Lung (tissue), 12 donors: ENCODE data around the gene INVS. TPM values are rescaled to one million over a fixed set of nuclear protein-coding genes. Genes with fewer than 3 reads are reported as not detected.

Source experiments
- ATAC-seq: fragments of 200-7000 bp; cut with Tn5 transposase; one replicate; pipeline ENCODE4 v1.9.1; 2020; ENCODE audit warnings: moderate number of reproducible peaks; ENCODE audit not compliant: insufficient read depth, low FRiP score
- DNase-seq, 3 donors: peaks; one replicate each; pipeline ENCODE4 v3.0.0-alpha.2; 2013 to 2017
- H3K27ac ChIP-seq, 2 donors: one replicate each; pipeline ENCODE4 v1.5.1; 2013; ENCODE audit warnings: mild to moderate bottlenecking in 2 of 2, moderate library complexity in 2 of 2, control low read depth in 1 of 2, inconsistent platforms in 1 of 2, low read depth in 1 of 2, low read length in 1 of 2
- H3K27me3 ChIP-seq, 3 donors: one replicate each; pipeline ENCODE4 v1.5.1; 2013; ENCODE audit warnings: low read length in 2 of 3; ENCODE audit not compliant: control insufficient read depth in 3 of 3, insufficient read depth in 3 of 3
- H3K36me3 ChIP-seq, 4 donors: one replicate each; pipeline ENCODE4 v1.5.1; 2013; ENCODE audit warnings: low read length in 4 of 4, mild to moderate bottlenecking in 1 of 4, moderate library complexity in 1 of 4; ENCODE audit not compliant: control insufficient read depth in 4 of 4, insufficient read depth in 4 of 4
- H3K4me1 ChIP-seq, 5 donors: one replicate each; pipeline ENCODE4 v1.5.1; 2013; ENCODE audit warnings: low read length in 5 of 5, mild to moderate bottlenecking in 2 of 5, moderate library complexity in 1 of 5; ENCODE audit not compliant: control insufficient read depth in 5 of 5, insufficient read depth in 5 of 5
- H3K4me3 ChIP-seq: one replicate; pipeline ENCODE4 v1.5.1; 2013; ENCODE audit warnings: mild to moderate bottlenecking, control low read depth, moderate library complexity
- H3K9ac ChIP-seq, 2 donors: one replicate each; pipeline ENCODE4 v1.5.1; 2013; ENCODE audit warnings: low read length in 2 of 2, control low read depth in 1 of 2; ENCODE audit not compliant: insufficient read depth in 1 of 2
- H3K9me3 ChIP-seq, 4 donors: one replicate each; pipeline ENCODE4 v1.5.1; 2013; ENCODE audit warnings: low read length in 3 of 4, mild to moderate bottlenecking in 1 of 4, moderate library complexity in 1 of 4; ENCODE audit not compliant: control insufficient read depth in 4 of 4, insufficient read depth in 3 of 4
- CTCF ChIP-seq: IDR thresholded peaks from 2 replicates; pipeline ENCODE4 v1.5.1; 2012; ENCODE audit warnings: mild to moderate bottlenecking; ENCODE audit errors: control extremely low read depth, extremely low read depth
- WGBS, 2 donors: extraction: QIAGEN DNeasy Blood & Tissue Kit; methylation state at CpG; one replicate each; pipeline ENCODE4 v1.1.7; 2013; 5-methylcytosine and 5-hydroxymethylcytosine counted together
- polyA plus RNA-seq, 2 donors: library from polyadenylated mRNA; stranded (reverse); fragments of 200-250 nt; gene quantifications; one replicate each; pipeline ENCODE4 v1.2.1, GENCODE V29; 2013
- total RNA-seq, 2 donors: library from RNA; depleted of rRNA in 1 of 2; stranded (reverse); fragments of >200 nt in 1 of 2; gene quantifications; one replicate each; pipeline ENCODE4 v1.2.1, GENCODE V29; 2014 to 2021
- donor health status: control.
- donor health status: control.
- donor health status: Bipolar disorder and iron deficiency.
- donor health status: healthy.
- donor health status: DM: yes; HTN: yes; CAD: no.

The INVS gene
- total and polyA plus RNA-seq, 4 donors, result 3.4 to 52.1 (median 12.5) TPM

GRCh38 chr9:100308965-100309564 lies 210.0 kb downstream of the INVS start:
- no peaks in the 10 kb centered on the region for H3K4me1 ChIP-seq
- H3K9ac ChIP-seq, result no peak overlapping the region
- no peak for TF ChIP-seq CTCF
- no peak overlapping the region for H3K27ac ChIP-seq
- 83 to 89% methylated on average over 1 of the region's 1 CpG for WGBS, 2 donors
- DNase-seq, result no peak
- H3K9me3 ChIP-seq, result no peaks in the 10 kb centered on the region
- H3K27me3 ChIP-seq, result no peaks in the 10 kb centered on the region
- peaks cover 0 to 27% (median 16%) of the 10 kb centered on the region in 4 donors for H3K36me3 ChIP-seq
- ATAC-seq, result no peak
- H3K4me3 ChIP-seq, result no peak overlapping the region

- DNase-seq (no peak), ATAC-seq (no peak)
- no peak overlapping the region for H3K4me3 ChIP-seq
- no peaks in the 10 kb centered on the region for H3K4me1 ChIP-seq
- no peak overlapping the region for H3K9ac ChIP-seq
- H3K27me3 ChIP-seq, result no peaks in the 10 kb centered on the region
- WGBS, 2 donors, result 91 to 94% methylated on average over 2 of the region's 2 CpGs
- H3K36me3 ChIP-seq, result peaks cover 0 to 32% (median 16%) of the 10 kb centered on the region in 4 donors
- no peak for TF ChIP-seq CTCF
- no peak overlapping the region for H3K27ac ChIP-seq
- no peaks in the 10 kb centered on the region for H3K9me3 ChIP-seq
These were observed 210.9 kb downstream of the INVS start for GRCh38 chr9:100309992-100310391.

GRCh38 chr9:100315561-100315960 lies 216.5 kb downstream of the INVS start:
- TF ChIP-seq CTCF, result no peak
- 96 to 98% methylated on average over 4 of the region's 4 CpGs for WGBS, 2 donors

GRCh38 chr9:100317706-100318105 lies 218.7 kb downstream of the INVS start:
- Histone ChIP-seq H3K36me3 (peaks cover 2 to 34% (median 16%) of the 10 kb centered on the region in 4 donors), H3K27ac (no peak overlapping the region), H3K27me3 (no peaks in the 10 kb centered on the region), H3K9ac (no peak overlapping the region), H3K4me3 (no peak overlapping the region), H3K4me1 (peaks cover 0 to 2% (median 0%) of the 10 kb centered on the region in 5 donors), H3K9me3 (no peaks in the 10 kb centered on the region)
- 32 to 76% methylated on average over 1 of the region's 1 CpG for WGBS, 2 donors
- DNase-seq (no peak), ATAC-seq (no peak)
- no peak for TF ChIP-seq CTCF

More at GRCh38 chr9:100315561-100315960, 216.5 kb downstream of the INVS start:
- H3K36me3 ChIP-seq, result peaks cover 2 to 32% (median 17%) of the 10 kb centered on the region in 4 donors
- H3K9ac ChIP-seq, result no peak overlapping the region
- H3K4me1 ChIP-seq, result peaks cover 0 to 2% (median 0%) of the 10 kb centered on the region in 5 donors
- no peaks in the 10 kb centered on the region for H3K9me3 ChIP-seq
- DNase-seq, result no peak
- H3K4me3 ChIP-seq, result no peak overlapping the region
- no peak overlapping the region for H3K27ac ChIP-seq
- no peaks in the 10 kb centered on the region for H3K27me3 ChIP-seq
- no peak for ATAC-seq
